Limb (tissue), 2 donors: ENCODE data around the gene NDUFAF7.
A peak's percentile ranks its signal among the peaks of the same experiment; 100 is the strongest.
"Not testable (repeated sequence)": the region's sequence is repeated elsewhere in the genome, so short reads cannot be mapped to it uniquely, and the experiment has no call there.

ENCODE experiments used
- DNase-seq, 2 donors: peaks; one replicate each; pipeline ENCODE4 v3.0.0-alpha.2; 2016; ENCODE audit errors: extremely low spot score in 2 of 2

The NDUFAF7 gene

DNA sequence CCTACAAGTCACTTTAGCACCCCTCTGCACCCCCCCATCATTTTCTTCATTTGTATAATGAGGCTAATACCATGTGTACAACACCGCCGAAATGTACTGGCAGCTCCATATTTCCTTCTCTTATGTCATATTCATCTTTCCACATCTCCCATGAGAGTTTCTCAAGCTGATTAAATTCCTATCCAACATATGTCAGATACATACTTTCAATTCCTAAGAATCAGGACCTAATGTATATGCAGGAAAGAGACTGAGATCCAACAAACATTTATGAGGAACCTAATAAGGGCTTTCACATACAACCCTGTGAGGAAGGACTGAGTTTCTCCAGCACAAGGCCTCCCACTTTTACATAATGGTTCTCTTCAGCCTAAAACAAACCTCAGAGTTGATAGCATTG lies 51.3 kb downstream of the NDUFAF7 start:
- DNase-seq: no peak

GRCh38 chr2:37283207-37283606 lies 51.7 kb downstream of the NDUFAF7 start:
- DNase-seq: no peak

GRCh38 chr2:37284381-37284780 lies 52.9 kb downstream of the NDUFAF7 start:
- peak in 1 of 2 donors; percentile 25 for DNase-seq

DNA sequence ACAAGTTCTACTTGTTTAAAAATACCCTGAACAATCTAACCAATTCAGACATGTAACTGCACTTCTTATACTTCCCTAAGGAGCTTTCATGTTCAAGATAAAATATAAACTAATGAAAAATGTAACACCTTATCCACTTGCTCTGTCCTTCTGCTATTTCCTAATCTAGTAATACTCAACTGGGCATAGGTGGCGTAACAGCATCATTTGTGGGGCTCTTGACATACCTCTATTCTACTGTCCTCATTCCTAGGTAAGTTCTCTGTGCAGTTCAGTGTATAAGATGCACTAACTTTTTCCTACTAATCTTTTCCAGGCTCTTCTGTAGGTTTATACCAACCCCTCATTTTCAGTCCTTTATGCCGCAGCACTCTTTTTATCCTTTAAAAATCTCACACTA lies 56.5 kb downstream of the NDUFAF7 start:
- DNase-seq: no peak

DNA sequence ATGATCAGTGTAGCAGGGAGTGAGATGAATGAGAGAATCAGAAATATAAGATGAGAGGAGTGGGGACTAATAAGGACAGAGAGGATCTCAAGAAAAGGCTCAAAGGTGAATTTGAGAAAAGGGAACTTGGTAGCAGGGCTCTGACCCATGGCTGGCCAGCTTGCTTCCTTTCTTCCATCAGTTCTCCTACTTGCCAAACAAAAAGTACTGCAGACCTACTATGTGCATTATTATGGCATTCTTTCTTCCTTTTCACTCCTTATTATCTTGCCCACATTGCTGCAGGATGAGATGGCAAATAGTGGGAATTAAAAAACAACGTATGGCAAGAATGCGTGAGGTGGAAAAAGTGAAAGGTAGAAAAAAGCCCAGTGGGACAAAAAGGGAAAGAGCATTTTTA lies 60.2 kb downstream of the NDUFAF7 start:
- DNase-seq: no peak

DNA sequence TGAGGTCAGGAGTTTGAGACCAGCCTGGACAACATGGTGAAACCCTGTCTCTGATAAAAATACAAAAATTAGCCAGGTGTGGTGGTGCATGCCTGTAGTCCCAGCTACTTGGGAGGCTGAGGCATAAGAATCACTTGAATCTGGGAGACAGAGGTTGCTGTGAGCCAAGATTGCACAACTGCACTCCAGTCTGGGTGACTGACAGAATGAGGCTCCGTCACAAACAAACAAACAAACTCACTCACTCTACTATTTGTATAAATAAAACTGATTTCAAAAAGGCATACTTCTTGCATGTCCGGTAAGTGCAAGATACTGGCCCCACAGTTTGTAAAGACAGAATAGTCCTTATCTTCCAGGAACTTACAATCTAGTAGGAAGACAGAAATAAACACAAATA lies 63.4 kb downstream of the NDUFAF7 start:
- not testable (repeated sequence) for DNase-seq

DNA sequence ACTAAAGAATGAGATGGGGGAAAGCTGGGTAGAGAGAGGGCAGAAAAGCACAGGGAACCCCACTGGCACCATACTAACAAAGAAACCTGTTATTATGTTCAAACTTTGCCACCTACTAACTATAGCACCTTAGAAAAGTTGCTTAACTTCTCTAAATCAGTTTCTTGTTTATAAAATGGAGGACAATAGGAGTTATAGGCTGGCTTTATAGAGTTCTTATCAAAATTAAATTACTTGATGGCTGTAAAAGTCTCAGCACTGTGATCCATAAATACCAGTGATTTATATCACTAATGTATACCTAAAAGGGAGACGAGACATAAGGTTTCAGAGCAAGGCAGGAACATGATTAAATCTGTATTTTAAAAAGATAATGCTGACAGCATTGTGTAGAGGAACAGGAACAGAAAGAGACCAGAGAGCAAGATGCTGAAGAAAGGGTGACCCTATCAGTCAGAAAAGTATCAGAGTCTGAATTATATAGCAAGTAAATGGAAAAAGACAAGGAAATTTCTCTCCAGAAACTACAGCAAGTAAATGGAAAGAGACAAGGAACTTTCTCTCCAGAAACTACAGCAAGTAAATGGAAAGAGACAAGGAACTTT lies 64.1 kb downstream of the NDUFAF7 start:
- no peak for DNase-seq

DNA sequence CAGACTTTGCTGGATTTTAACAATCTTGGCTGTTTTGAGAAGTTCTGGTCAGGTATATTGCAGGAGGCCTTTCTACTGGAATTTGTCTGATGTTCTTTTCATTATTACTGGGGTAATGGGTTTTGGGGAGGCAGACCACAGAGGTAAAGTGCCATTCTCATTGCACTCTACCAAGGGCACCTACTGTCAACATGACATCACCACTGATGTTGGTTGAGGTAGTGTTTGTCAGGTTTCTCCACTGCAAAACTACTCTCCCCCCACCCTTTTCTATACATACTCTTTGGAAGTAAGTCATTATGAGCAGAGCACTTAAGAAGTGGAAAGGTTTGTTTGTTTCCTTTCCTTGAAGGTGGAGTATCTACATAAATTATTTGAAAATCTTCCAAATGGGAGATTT lies 66.2 kb downstream of the NDUFAF7 start:
- DNase-seq: no peak
